Peyer's patch (tissue), 4 donors: ENCODE results near the gene TYW1. TPM values are rescaled to one million over a fixed set of nuclear protein-coding genes. Genes with fewer than 3 reads are reported as not detected.
A peak's percentile ranks its signal among the peaks of the same experiment; 100 is the strongest.
"Not testable (repeated sequence)": the region's sequence is repeated elsewhere in the genome, so short reads cannot be mapped to it uniquely, and the experiment has no call there.

ENCODE experiments used
- DNase-seq, 3 donors: peaks; one replicate each; pipeline ENCODE4 v3.0.0-alpha.2; 2017 to 2019
- H3K27ac ChIP-seq, 4 donors: fragments of 200-600 bp; sonication (generic); one replicate each; pipeline ENCODE4 v1.5.1; 2016 to 2019
- H3K27me3 ChIP-seq, 2 donors: fragments of 200-600 bp; sonication (generic); one replicate each; pipeline ENCODE4 v1.5.1; 2019
- H3K36me3 ChIP-seq, 3 donors: fragments of 200-600 bp; sonication (generic); one replicate each; pipeline ENCODE4 v1.5.1; 2016 to 2019
- H3K4me1 ChIP-seq, 4 donors: fragments of 200-600 bp; sonication (generic); one replicate each; pipeline ENCODE4 v1.5.1; 2016 to 2019
- H3K4me3 ChIP-seq, 4 donors: fragments of 200-600 bp; sonication (generic); 1 replicate in 3 of 4; 2 replicates in 1 of 4; pipeline ENCODE4 v1.5.1; 2016 to 2019; ENCODE audit warnings: mild to moderate bottlenecking in 1 of 4
- H3K9me3 ChIP-seq, 4 donors: fragments of 200-600 bp; sonication (generic); one replicate each; pipeline ENCODE4 v1.5.1; 2016 to 2019; ENCODE audit warnings: mild to moderate bottlenecking in 1 of 4
- CTCF ChIP-seq, 6 experiments: fragments of 450-650 bp in 4 of 6; fragments of 200-600 bp in 2 of 6; sonication (generic) in 1 of 6; IDR thresholded peaks; one replicate each; pipeline ENCODE4 v1.5.1; 2017 to 2019; ENCODE audit warnings: antibody characterized with exemption in 6 of 6, mild to moderate bottlenecking in 3 of 6, moderate library complexity in 1 of 6
- POLR2A ChIP-seq, 2 donors: fragments of 450-650 bp; IDR thresholded peaks; one replicate each; pipeline ENCODE4 v1.5.1; 2017; ENCODE audit warnings: antibody characterized with exemption in 2 of 2, mild to moderate bottlenecking in 2 of 2, moderate library complexity in 2 of 2
- total RNA-seq, 4 donors: library from RNA; depleted of rRNA; stranded (reverse); fragments of >200 nt; gene quantifications; one replicate each; pipeline ENCODE4 v1.1.0, GENCODE V29; 2016

The TYW1 gene
- total RNA-seq, 4 donors from 2014 or later: 15.1 to 69.3 (median 27.0) TPM

DNA sequence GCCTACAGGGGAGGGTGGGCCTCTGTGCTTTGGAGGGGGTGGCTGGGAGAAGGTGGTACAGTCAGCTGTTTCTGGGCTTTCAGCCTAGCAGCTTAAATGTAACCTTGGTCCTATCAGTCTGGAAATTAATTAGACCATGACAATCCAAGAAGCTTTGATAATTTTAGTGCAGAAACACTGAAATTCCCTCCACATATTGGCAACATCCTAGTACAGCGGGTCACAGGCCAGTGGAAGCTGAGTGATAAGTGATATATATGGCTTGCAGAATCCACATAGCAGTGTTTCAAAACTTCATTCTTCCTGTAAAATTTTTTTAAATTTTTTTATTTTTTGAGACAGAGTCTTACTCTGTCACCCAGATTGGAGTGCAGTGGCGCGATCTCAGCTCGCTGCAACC, 212.6 kb downstream of the TYW1 start:
- H3K4me3 ChIP-seq: no peak overlapping the region
- H3K4me1 ChIP-seq: no peaks in the 10 kb centered on the region
- H3K9me3 ChIP-seq: no peaks in the 10 kb centered on the region
- no peak for TF ChIP-seq POLR2A (IDR thresholded peaks at IDR 0.05)
- TF ChIP-seq CTCF (IDR thresholded peaks at IDR 0.05): no peak
- H3K27me3 ChIP-seq: no peaks in the 10 kb centered on the region
- no peak overlapping the region for H3K27ac ChIP-seq
- DNase-seq: no peak
- H3K36me3 ChIP-seq: no peaks in the 10 kb centered on the region

DNA sequence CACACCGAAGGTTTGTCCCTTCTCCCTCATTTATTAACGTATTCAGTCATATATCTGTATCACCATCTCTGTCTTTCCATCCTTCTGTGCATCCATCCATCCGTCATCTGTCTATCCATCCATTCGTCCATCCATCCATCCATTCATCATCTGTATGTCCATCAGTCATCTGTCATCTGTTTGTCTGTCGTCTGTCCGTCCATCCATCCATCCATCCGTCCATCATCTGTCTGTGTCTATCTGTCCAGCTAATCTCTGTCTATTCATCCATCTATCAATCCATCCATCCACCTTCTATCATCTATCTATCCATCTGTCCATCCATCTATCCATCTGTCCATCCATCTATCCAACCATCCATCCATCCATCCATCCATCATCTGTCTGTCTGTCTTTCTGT, 213.9 kb downstream of the TYW1 start:
- Histone ChIP-seq H3K27me3 (no peaks in the 10 kb centered on the region), H3K9me3 (no peaks in the 10 kb centered on the region), H3K36me3 (no peaks in the 10 kb centered on the region), H3K4me1 (no peaks in the 10 kb centered on the region), H3K4me3 (no peak overlapping the region), H3K27ac (no peak overlapping the region)
- DNase-seq: no peak
- TF ChIP-seq CTCF (IDR thresholded peaks at IDR 0.05): no peak
- TF ChIP-seq POLR2A (IDR thresholded peaks at IDR 0.05): no peak

- not testable (repeated sequence) for H3K36me3 ChIP-seq, H3K9me3 ChIP-seq, H3K4me1 ChIP-seq, H3K4me3 ChIP-seq, H3K27me3 ChIP-seq, H3K27ac ChIP-seq, DNase-seq
These were observed 215.2 kb downstream of the TYW1 start for GRCh38 chr7:67211650-67212330.

DNA sequence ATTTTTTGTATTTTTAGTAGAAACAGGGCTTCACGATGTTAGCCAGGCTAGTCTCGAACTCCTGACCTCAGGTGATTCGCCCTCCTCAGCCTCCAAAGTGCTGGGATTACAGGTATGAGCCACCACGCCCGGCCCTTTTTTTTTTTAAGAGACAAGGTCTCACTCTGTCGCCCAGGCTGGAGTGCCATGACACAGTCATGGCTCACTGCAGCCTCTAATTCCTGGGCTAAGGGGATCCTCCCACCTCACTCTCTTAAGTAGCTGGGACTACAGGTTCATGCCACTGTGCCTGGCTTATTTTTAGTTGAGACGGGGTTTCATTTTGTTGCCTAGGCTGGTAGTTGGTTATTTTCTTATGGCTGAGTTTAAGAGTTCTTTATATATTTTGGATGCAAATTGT, 216.4 kb downstream of the TYW1 start:
- H3K27me3 ChIP-seq, H3K27ac ChIP-seq, H3K4me1 ChIP-seq, DNase-seq, H3K4me3 ChIP-seq, H3K9me3 ChIP-seq, H3K36me3 ChIP-seq: not testable (repeated sequence)

- H3K27me3 ChIP-seq, H3K4me3 ChIP-seq, DNase-seq, H3K4me1 ChIP-seq, H3K9me3 ChIP-seq, H3K27ac ChIP-seq, H3K36me3 ChIP-seq: not testable (repeated sequence)
These were observed 226.9 kb downstream of the TYW1 start for GRCh38 chr7:67223551-67223950.

- H3K4me1 ChIP-seq, H3K36me3 ChIP-seq, H3K27me3 ChIP-seq, H3K27ac ChIP-seq, H3K4me3 ChIP-seq, H3K9me3 ChIP-seq: not testable (repeated sequence)
- peak in 1 of 3 donors; percentile 46 for DNase-seq
These were observed 229.8 kb downstream of the TYW1 start for GRCh38 chr7:67226340-67226907.

GRCh38 chr7:67226967-67227366, 230.3 kb downstream of the TYW1 start:
- not testable (repeated sequence) for H3K4me3 ChIP-seq, H3K27me3 ChIP-seq, H3K27ac ChIP-seq, H3K9me3 ChIP-seq, H3K4me1 ChIP-seq, DNase-seq, H3K36me3 ChIP-seq

DNA sequence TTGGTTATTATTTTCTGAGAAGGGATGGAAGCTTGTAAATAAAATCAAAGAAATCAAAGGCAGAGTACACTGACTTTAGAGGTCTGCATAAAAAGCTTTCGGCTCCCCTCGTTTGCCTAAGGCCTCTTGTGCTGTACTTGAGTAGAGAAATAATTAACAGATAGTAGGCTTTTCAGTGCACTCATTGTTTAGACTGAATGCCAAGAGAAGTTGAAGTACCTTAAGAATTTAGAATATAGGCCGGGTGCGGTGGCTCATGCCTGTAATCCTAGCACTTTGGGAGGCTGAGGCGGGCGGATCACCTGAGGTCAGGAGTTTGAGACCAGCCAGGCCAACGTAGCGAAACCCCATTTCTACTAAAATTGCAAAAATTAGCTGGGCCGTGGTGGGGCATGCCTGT, 232.4 kb downstream of the TYW1 start:
- H3K4me3 ChIP-seq, H3K36me3 ChIP-seq, H3K9me3 ChIP-seq, H3K27ac ChIP-seq, DNase-seq, H3K4me1 ChIP-seq, H3K27me3 ChIP-seq: not testable (repeated sequence)

- H3K27ac ChIP-seq, H3K27me3 ChIP-seq, H3K4me3 ChIP-seq, DNase-seq, H3K36me3 ChIP-seq, H3K4me1 ChIP-seq, H3K9me3 ChIP-seq: not testable (repeated sequence)
These were observed 233.4 kb downstream of the TYW1 start for GRCh38 chr7:67230029-67230428.

GRCh38 chr7:67233506-67233905, 236.9 kb downstream of the TYW1 start:
- H3K27me3 ChIP-seq, H3K27ac ChIP-seq, H3K4me3 ChIP-seq, H3K9me3 ChIP-seq, DNase-seq, H3K4me1 ChIP-seq, H3K36me3 ChIP-seq: not testable (repeated sequence)

- H3K27me3 ChIP-seq, H3K36me3 ChIP-seq, H3K4me3 ChIP-seq, H3K4me1 ChIP-seq, DNase-seq, H3K9me3 ChIP-seq, H3K27ac ChIP-seq: not testable (repeated sequence)
These were observed 239.6 kb downstream of the TYW1 start for GRCh38 chr7:67236216-67236615.

DNA sequence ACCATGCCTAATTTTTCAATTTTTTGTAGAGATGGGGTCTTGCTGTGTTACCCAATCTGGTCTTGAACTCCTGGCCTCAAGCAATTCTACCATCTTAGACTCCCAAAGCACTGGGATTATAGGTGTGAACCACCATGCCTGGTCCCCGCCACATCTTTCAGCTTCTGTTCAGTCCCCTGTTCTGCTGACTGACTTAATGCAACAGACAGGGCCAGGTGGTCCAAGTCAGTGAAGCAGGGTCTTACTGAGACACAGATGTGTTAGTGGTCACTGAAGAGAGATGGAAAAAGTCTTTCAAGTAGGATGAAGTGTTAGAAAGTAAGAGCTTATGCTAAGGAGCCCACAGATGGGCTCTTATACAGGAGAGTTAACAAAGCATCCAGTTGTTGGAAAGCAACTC, 246.2 kb downstream of the TYW1 start:
- not testable (repeated sequence) for H3K27me3 ChIP-seq, H3K4me1 ChIP-seq, H3K27ac ChIP-seq, DNase-seq, H3K9me3 ChIP-seq, H3K4me3 ChIP-seq, H3K36me3 ChIP-seq

GRCh38 chr7:67248364-67248763, 251.7 kb downstream of the TYW1 start:
- not testable (repeated sequence) for H3K36me3 ChIP-seq, H3K9me3 ChIP-seq, H3K4me3 ChIP-seq, DNase-seq, H3K27me3 ChIP-seq, H3K4me1 ChIP-seq, H3K27ac ChIP-seq
